GM18505 (cell line): ENCODE data around the gene CATSPER1.

Source experiments
- ATAC-seq: cut with Tn5 transposase; IDR thresholded peaks from one replicate; pipeline ENCODE4 v1.9.1; 2021; ENCODE audit not compliant: unreplicated experiment
- POLR2A ChIP-seq: IDR thresholded peaks from 4 replicates; pipeline ENCODE4 v1.6.1; 2011; ENCODE audit warnings: borderline replicate concordance; ENCODE audit not compliant: insufficient read depth, insufficient read length; ENCODE audit errors: extremely low read depth

The CATSPER1 gene

GRCh38 chr11:66026017-66026529 lies at the start of gene CATSPER1:
TSS of gene CATSPER1 (minus strand) at chr11:66026479. CDS start at chr11:66026379, 100 bp downstream.
- no peak for ATAC-seq
- TF ChIP-seq POLR2A, result no peak

- TF ChIP-seq POLR2A, result no peak
- ATAC-seq, result no peak
These were observed 49.0 kb upstream of the CATSPER1 start for GRCh38 chr11:66075273-66075672.

GRCh38 chr11:66073669-66074068 lies 47.4 kb upstream of the CATSPER1 start:
- ATAC-seq, result no peak

GRCh38 chr11:66072518-66072917 lies 46.2 kb upstream of the CATSPER1 start:
- ATAC-seq, result no peak

More at GRCh38 chr11:66073669-66074068, 47.4 kb upstream of the CATSPER1 start:
- no peak for TF ChIP-seq POLR2A

GRCh38 chr11:66072081-66072480 lies 45.8 kb upstream of the CATSPER1 start:
- ATAC-seq, result no peak
- TF ChIP-seq POLR2A, result no peak

More at GRCh38 chr11:66072518-66072917, 46.2 kb upstream of the CATSPER1 start:
- TF ChIP-seq POLR2A, result no peak

- ATAC-seq, result no peak
- no peak for TF ChIP-seq POLR2A
These were observed 45.1 kb upstream of the CATSPER1 start for GRCh38 chr11:66071381-66071801.

GRCh38 chr11:66070604-66071380 lies 44.5 kb upstream of the CATSPER1 start:
- ATAC-seq, result peak; percentile 20

GRCh38 chr11:66069715-66070603 lies 43.7 kb upstream of the CATSPER1 start, which contains the start of gene PACS1:
TSS of gene PACS1 (plus strand) at chr11:66070272. CDS start at chr11:66070487, 215 bp downstream.
- ATAC-seq, result peak; percentile 61
- TF ChIP-seq POLR2A, result peak; percentile 63

More at GRCh38 chr11:66070604-66071380, 44.5 kb upstream of the CATSPER1 start:
- TF ChIP-seq POLR2A, result no peak

GRCh38 chr11:66068923-66069714 lies 42.8 kb upstream of the CATSPER1 start:
- no peak for ATAC-seq
- TF ChIP-seq POLR2A, result no peak

- ATAC-seq, result no peak
- no peak for TF ChIP-seq POLR2A
These were observed 42.0 kb upstream of the CATSPER1 start for GRCh38 chr11:66068154-66068821.

- no peak for ATAC-seq
- TF ChIP-seq POLR2A, result no peak
These were observed 41.4 kb upstream of the CATSPER1 start for GRCh38 chr11:66067640-66068039.

- no peak for ATAC-seq
- no peak for TF ChIP-seq POLR2A
These were observed 40.5 kb upstream of the CATSPER1 start for GRCh38 chr11:66066751-66067150.
